ENCODE results near the gene HSP90AA1.

- TF ChIP-seq, protein P1, sequence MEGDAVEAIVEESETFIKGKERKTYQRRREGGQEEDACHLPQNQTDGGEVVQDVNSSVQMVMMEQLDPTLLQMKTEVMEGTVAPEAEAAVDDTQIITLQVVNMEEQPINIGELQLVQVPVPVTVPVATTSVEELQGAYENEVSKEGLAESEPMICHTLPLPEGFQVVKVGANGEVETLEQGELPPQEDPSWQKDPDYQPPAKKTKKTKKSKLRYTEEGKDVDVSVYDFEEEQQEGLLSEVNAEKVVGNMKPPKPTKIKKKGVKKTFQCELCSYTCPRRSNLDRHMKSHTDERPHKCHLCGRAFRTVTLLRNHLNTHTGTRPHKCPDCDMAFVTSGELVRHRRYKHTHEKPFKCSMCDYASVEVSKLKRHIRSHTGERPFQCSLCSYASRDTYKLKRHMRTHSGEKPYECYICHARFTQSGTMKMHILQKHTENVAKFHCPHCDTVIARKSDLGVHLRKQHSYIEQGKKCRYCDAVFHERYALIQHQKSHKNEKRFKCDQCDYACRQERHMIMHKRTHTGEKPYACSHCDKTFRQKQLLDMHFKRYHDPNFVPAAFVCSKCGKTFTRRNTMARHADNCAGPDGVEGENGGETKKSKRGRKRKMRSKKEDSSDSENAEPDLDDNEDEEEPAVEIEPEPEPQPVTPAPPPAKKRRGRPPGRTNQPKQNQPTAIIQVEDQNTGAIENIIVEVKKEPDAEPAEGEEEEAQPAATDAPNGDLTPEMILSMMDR (IDR thresholded peaks at IDR 0.05) = no peak
- no peak for TF ChIP-seq EZH2 (IDR thresholded peaks at IDR 0.05; ENCODE audit: borderline replicate concordance, insufficient read depth, low read depth, low read length, poor library complexity, severe bottlenecking)
Measured at GRCh38 chr14:102079700-102079979, 7.2 kb downstream of the HSP90AA1 start.

Measured in B cell (primary cell).